Measurements from ENCODE around the gene FGFRL1. TPM values are rescaled to one million over a fixed set of nuclear protein-coding genes. Genes with fewer than 3 reads are reported as not detected.
A peak's percentile ranks its signal among the peaks of the same experiment; 100 is the strongest.

Gene FGFRL1
- total and polyA plus RNA-seq, 8 donors = 15.4 to 42.8 (median 31.1) TPM

DNA sequence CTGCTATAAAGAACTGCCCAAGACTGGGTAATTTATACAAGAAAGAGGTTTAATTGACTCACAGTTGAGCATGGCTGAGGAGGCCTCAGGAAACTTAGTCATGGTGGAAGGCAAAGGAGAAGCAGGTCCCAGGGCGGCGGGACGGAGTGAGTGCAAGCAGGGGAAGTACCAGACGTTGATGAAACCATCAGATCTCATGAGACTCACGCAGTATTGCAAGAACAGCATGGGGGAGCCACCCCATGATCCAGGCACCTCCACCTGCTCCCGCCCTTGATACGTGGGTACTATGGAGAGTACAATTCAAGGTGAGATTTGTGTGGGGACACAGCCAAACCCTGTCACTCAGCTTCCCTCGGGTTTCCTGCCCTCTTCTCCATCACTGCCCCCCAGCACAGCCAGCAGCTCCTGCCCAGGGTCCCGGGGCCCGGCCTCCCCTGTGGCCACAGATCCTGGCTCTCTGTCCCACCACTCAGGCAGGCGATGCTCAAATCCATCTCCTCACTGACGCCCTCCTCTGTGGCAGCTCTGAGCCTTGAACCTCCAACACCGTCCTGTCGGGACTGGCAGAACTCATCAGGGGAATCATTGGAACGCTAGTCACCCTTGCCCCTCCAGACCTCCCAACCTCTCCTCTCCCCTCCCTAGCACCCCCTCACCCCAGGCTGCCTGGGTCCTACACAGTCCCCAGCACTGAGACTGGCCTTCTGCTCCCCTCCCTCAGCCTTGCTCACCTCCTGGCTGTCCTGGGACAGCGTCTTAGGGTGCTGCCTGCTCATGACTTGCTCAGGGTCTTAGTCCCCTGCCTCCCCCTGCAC is 37.6 kb downstream of the FGFRL1 start:
- Histone ChIP-seq H3K9me3 (no peaks in the 10 kb centered on the region), H3K27ac (no peak overlapping the region), H3K27me3 (no peaks in the 10 kb centered on the region), H3K36me3 (no peaks in the 10 kb centered on the region), H3K4me1 (peaks cover 0 to 11% (median 0%) of the 10 kb centered on the region in 3 donors), H3K4me3 (no peak overlapping the region)
- TF ChIP-seq CTCF (IDR thresholded peaks at IDR 0.05) = no peak
- intact Hi-C loops (cut with DNase I) = no loop called here
- FAIRE-seq (no peak), ATAC-seq (no peak), DNase-seq (peak in 2 of 6 donors; percentile 9 to 46)
- 88% methylated on average over 16 of the region's 16 CpGs for WGBS, 2 donors

- Histone ChIP-seq H3K27ac (no peak overlapping the region), H3K9me3 (no peaks in the 10 kb centered on the region), H3K4me1 (peaks cover 0 to 11% (median 0%) of the 10 kb centered on the region in 3 donors), H3K4me3 (no peak overlapping the region), H3K27me3 (no peaks in the 10 kb centered on the region), H3K36me3 (no peaks in the 10 kb centered on the region)
- WGBS, 2 donors = 77 to 84% methylated on average over 21 of the region's 21 CpGs
- intact Hi-C loops (cut with DNase I) = no loop called here
- FAIRE-seq (no peak), ATAC-seq (no peak), DNase-seq (peak in 5 of 6 donors; percentile 22 to 82 (median 52))
- TF ChIP-seq CTCF (IDR thresholded peaks at IDR 0.05) = no peak
These were observed 38.1 kb downstream of the FGFRL1 start for GRCh38 chr4:1049591-1049905.

GRCh38 chr4:1050486-1051213 is 39.2 kb downstream of the FGFRL1 start:
- DNase-seq = peak in 3 of 6 donors; percentile 9 to 58 (median 49)
- FAIRE-seq = no peak
- intact Hi-C loops (cut with DNase I) = no loop called here
- Histone ChIP-seq H3K4me3 (no peak overlapping the region), H3K27ac (no peak overlapping the region), H3K4me1 (peaks cover 0 to 11% (median 0%) of the 10 kb centered on the region in 3 donors), H3K9me3 (no peaks in the 10 kb centered on the region), H3K36me3 (no peaks in the 10 kb centered on the region), H3K27me3 (no peaks in the 10 kb centered on the region)
- WGBS, 2 donors = 69 to 79% methylated on average over 40 of the region's 40 CpGs
- ATAC-seq = no peak
- TF ChIP-seq CTCF (IDR thresholded peaks at IDR 0.05) = no peak

GRCh38 chr4:1051472-1051871 is 40.0 kb downstream of the FGFRL1 start:
- Histone ChIP-seq H3K36me3 (no peaks in the 10 kb centered on the region), H3K9me3 (no peaks in the 10 kb centered on the region), H3K27ac (no peak overlapping the region), H3K27me3 (no peaks in the 10 kb centered on the region), H3K4me1 (peaks cover 0 to 11% (median 0%) of the 10 kb centered on the region in 3 donors), H3K4me3 (no peak overlapping the region)
- intact Hi-C loops (cut with DNase I) = no loop called here
- no peak for TF ChIP-seq CTCF (IDR thresholded peaks at IDR 0.05)
- FAIRE-seq = no peak
- peak in 2 of 6 donors; percentile 5 to 15 for DNase-seq
- 71 to 76% methylated on average over 9 of the region's 9 CpGs for WGBS, 2 donors
- no peak for ATAC-seq
